OCI-LY1 (cell line): ENCODE data around the gene MPRIP.

Experiments used
- H2AFZ ChIP-seq: fragments of 200-600 bp; sonication (generic), shearing (Covaris generic); 2 replicates; pipeline ENCODE4 v1.6.0; 2014; ENCODE audit warnings: antibody characterized with exemption, mild to moderate bottlenecking, low read length
- H3F3A ChIP-seq: fragments of 200-600 bp; sonication (generic), shearing (Covaris generic); 2 replicates; pipeline ENCODE4 v1.6.0; 2014; ENCODE audit warnings: mild to moderate bottlenecking, antibody characterized with exemption, low read length, moderate library complexity; ENCODE audit not compliant: insufficient read depth
- H3K27ac ChIP-seq: fragments of 200-600 bp; sonication (generic); 2 replicates; pipeline ENCODE4 v1.5.1; 2014; ENCODE audit warnings: low read length, mixed run types, mild to moderate bottlenecking, low read depth; ENCODE audit not compliant: poor library complexity, severe bottlenecking
- H3K27me3 ChIP-seq: fragments of 200-600 bp; sonication (generic); 2 replicates; pipeline ENCODE4 v1.6.0; 2014; ENCODE audit warnings: antibody characterized with exemption, mild to moderate bottlenecking, low read length, moderate library complexity; ENCODE audit not compliant: insufficient read depth
- H3K36me3 ChIP-seq: fragments of 200-600 bp; sonication (generic); 2 replicates; pipeline ENCODE4 v1.6.1; 2014; ENCODE audit warnings: mild to moderate bottlenecking, antibody characterized with exemption, low read length, moderate library complexity, mixed read lengths; ENCODE audit not compliant: insufficient read depth
- H3K4me1 ChIP-seq: fragments of 200-600 bp; sonication (generic); 2 replicates; pipeline ENCODE4 v1.5.1; 2014; ENCODE audit warnings: mild to moderate bottlenecking, low read length, moderate library complexity; ENCODE audit not compliant: insufficient read depth, severe bottlenecking
- H3K4me2 ChIP-seq: fragments of 200-600 bp; sonication (generic), shearing (Covaris generic); 2 replicates; pipeline ENCODE4 v1.6.1; 2014; ENCODE audit warnings: low read length
- H3K4me3 ChIP-seq: fragments of 200-600 bp; sonication (generic); 2 replicates; pipeline ENCODE4 v1.5.1; 2014; ENCODE audit warnings: low read length, low read depth, mild to moderate bottlenecking, mixed read lengths; ENCODE audit not compliant: poor library complexity, severe bottlenecking
- H3K79me2 ChIP-seq: fragments of 200-600 bp; shearing (Covaris generic); 2 replicates; pipeline ENCODE4 v1.6.1; 2016; ENCODE audit warnings: mixed run types, low read length, mixed read lengths; ENCODE audit not compliant: insufficient read depth
- H3K9ac ChIP-seq: fragments of 200-600 bp; sonication (generic), shearing (Covaris generic); 2 replicates; pipeline ENCODE4 v1.6.1; 2014; ENCODE audit warnings: mild to moderate bottlenecking, low read length, mixed read lengths
- H3K9me2 ChIP-seq: fragments of 200-600 bp; sonication (generic), shearing (Covaris generic); 2 replicates; pipeline ENCODE4 v1.6.1; 2014; ENCODE audit warnings: low read depth, mild to moderate bottlenecking, low read length, mixed read lengths
- H3K9me3 ChIP-seq: fragments of 200-600 bp; shearing (Covaris generic); 2 replicates; pipeline ENCODE4 v1.6.1; 2014; ENCODE audit warnings: low read length, mixed read lengths
- H4K20me1 ChIP-seq: fragments of 200-600 bp; sonication (generic), shearing (Covaris generic); 2 replicates; pipeline ENCODE4 v1.6.0; 2016; ENCODE audit warnings: mild to moderate bottlenecking, low read length; ENCODE audit not compliant: insufficient read depth
- CTCF ChIP-seq: fragments of 200-600 bp; sonication (generic), shearing (Covaris generic); IDR thresholded peaks from 2 replicates; pipeline ENCODE4 v1.5.1; 2017; ENCODE audit warnings: mild to moderate bottlenecking, antibody characterized with exemption, low read length, moderate library complexity, mixed read lengths
- EZH2 ChIP-seq: fragments of 200-600 bp; sonication (generic), shearing (Covaris generic); IDR thresholded peaks from 2 replicates; pipeline ENCODE4 v1.8.0; 2017; ENCODE audit warnings: borderline replicate concordance, mixed run types, mild to moderate bottlenecking, antibody characterized with exemption, low read length, moderate library complexity, mixed read lengths

Gene MPRIP

DNA sequence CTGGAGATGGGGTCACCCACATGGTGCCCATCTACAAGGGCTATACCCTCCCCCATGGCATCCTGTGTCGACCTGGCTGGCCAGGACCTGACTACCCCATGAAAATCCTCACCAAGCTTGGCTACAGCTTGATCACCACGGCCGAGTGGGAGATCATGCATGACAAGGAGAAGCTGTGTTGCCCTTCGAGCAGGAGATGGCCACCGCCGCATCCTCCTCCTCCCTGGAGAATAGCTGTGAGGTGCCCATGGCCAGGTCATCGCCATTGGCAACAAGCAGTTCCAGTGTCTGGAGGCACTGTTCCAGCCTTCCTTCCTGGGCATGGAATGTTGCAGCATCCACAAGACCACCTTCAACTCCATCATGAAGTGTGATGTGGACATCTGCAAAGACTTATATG lies 200.0 kb downstream of the MPRIP start:
- Histone ChIP-seq H3K9me2 (no peaks in the 10 kb centered on the region), H3K4me1 (peaks cover 12% of the 10 kb centered on the region), H3K9me3 (no peaks in the 10 kb centered on the region), H3F3A (no peaks in the 10 kb centered on the region), H3K79me2 (no peaks in the 10 kb centered on the region), H3K4me3 (no peak overlapping the region), H2AFZ (no peak overlapping the region), H3K9ac (no peak overlapping the region), H4K20me1 (no peaks in the 10 kb centered on the region), H3K27ac (no peak overlapping the region), H3K27me3 (no peaks in the 10 kb centered on the region), H3K4me2 (no peak overlapping the region), H3K36me3 (peaks cover 28% of the 10 kb centered on the region)
- TF ChIP-seq EZH2 (no peak), CTCF (no peak)
